GM12873 (cell line): ENCODE results near the gene KASH5.

Experiments
- TF ChIP-seq, protein P1 (sequence below): IDR thresholded peaks from 2 replicates; pipeline ENCODE4 v1.5.1; 2012; ENCODE audit warnings: low read depth, mild to moderate bottlenecking, moderate library complexity, low read length, control low read depth; ENCODE audit not compliant: insufficient read depth; ENCODE audit errors: missing control alignments

The KASH5 gene

DNA sequence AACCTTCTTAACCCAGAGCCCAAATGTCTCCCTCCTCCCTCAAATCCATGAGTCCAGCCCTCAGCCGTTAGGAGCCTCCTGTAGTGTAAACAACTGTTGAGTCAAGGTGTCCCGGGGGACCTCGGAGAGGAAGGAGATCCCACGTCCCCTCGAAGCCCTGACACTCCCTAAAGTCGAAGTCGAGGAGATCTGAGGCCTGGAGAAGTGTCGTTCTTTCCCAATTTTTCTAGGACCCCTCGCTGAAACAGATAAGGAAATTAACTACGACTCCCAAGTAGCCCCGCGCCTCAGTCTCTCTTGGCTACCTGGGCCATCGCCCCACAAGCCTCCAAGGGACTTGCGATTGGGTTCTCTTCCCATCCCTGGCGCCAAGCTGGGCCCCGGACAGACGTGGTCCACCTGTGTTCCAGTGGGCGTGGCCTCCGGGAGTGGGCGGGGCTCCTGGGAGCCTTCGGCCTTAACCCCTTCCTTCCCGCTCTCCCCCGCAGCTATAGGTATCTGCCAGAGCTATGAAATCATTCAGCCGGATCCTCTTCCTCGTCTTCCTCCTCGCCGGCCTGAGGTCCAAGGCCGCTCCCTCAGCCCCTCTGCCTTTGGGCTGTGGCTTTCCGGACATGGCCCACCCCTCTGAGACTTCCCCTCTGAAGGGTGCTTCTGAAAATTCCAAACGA lies 38.0 kb downstream of the KASH5 start:
- TF ChIP-seq, protein P1, sequence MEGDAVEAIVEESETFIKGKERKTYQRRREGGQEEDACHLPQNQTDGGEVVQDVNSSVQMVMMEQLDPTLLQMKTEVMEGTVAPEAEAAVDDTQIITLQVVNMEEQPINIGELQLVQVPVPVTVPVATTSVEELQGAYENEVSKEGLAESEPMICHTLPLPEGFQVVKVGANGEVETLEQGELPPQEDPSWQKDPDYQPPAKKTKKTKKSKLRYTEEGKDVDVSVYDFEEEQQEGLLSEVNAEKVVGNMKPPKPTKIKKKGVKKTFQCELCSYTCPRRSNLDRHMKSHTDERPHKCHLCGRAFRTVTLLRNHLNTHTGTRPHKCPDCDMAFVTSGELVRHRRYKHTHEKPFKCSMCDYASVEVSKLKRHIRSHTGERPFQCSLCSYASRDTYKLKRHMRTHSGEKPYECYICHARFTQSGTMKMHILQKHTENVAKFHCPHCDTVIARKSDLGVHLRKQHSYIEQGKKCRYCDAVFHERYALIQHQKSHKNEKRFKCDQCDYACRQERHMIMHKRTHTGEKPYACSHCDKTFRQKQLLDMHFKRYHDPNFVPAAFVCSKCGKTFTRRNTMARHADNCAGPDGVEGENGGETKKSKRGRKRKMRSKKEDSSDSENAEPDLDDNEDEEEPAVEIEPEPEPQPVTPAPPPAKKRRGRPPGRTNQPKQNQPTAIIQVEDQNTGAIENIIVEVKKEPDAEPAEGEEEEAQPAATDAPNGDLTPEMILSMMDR: no peak

DNA sequence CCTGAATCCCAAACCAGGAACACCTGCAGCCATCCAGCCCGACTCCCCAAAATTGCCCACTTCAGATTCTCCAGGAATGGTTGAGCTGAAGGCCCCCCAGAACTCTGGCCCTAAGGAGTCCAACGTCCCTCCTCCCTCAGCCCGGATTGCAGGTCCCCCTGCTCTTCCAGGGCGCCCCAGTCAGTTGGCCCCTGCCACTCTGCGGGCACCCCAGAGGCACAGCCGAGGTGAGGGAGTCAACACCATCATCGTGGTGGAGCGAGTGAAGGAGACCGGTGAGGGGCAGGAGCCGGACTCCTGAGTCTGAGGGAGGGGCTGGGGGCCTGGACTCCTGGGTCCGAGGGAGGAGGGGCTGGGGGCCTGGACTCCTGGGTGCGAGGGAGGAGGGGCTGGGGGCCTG lies 39.3 kb downstream of the KASH5 start:
- TF ChIP-seq, protein P1: no peak

DNA sequence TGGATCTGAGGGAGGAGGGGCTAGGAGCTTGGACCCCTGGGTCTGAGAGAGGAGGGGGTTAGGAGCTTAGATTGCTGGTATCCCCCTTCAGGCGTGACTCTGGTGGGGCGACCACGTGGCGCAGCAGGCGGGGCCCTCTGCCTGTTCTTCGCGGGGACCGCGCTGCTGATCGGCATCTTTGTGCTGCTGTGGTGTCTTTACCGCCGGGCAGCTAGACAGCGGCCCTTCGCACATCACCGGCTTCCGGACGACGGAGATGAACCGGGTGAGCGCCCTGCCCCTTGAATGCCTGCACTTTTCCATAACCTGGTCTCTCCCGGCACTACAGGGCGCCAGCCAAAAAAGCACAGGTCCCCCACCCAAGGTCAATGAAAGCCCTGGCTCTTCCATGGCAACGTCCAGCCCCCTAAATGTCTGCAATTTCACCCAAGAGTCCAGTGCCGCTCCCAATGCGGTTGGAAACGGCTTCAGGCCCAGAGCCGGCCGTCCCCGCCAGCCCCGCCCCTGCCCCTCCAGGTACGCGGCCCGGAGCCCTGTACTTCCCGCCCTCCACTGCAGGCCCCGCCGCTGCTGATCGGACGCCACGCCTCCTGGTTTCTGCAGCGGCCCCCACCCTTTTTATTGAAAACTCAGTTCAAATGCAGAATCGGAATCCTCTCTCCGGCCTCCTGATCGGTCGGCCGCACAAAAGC lies 40.0 kb downstream of the KASH5 start:
- TF ChIP-seq, protein P1: no peak

DNA sequence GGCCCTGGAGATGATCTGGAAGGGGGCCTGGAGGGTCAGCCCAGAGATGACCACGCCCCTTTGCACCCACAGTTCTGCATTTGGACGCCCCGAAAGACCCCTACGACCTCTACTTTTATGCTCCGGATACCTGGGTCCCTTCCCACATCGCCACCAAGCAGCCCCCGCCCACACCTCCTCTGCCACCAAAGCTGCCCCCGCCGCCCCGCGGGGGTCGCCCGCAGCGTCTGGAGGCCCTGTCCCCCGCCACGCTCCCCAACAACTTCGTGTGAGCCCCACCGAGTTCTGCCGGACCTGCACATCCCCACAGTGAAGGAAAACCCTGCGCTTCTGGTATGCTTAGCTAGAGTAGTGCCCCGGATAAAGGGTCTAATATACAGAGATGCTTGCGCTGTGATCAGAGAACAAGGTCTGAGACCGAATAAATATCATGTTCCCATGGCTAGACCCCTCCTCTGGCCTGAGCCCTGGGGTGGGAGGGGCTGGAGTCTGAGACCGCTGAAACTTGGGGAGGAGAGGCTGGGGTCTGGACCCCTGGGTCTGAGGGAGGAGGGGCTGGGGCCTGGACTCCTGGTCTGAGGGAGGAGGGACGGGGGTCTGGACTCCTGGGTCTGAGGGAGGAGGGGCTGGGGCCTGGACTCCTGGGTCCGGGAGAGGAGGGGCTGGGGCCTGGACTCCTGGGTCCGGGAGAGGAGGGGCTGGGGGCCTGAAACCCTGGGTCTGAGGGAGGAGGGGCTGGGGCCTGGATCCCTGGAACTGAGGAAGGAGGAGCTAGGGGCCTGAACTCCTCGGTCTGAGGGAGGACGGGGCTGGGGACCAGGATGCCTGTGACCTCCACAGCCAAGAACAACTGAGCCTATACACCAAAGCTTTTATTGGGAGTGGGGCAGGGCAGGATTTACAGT lies 40.8 kb downstream of the KASH5 start:
- TF ChIP-seq, protein P1: no peak

DNA sequence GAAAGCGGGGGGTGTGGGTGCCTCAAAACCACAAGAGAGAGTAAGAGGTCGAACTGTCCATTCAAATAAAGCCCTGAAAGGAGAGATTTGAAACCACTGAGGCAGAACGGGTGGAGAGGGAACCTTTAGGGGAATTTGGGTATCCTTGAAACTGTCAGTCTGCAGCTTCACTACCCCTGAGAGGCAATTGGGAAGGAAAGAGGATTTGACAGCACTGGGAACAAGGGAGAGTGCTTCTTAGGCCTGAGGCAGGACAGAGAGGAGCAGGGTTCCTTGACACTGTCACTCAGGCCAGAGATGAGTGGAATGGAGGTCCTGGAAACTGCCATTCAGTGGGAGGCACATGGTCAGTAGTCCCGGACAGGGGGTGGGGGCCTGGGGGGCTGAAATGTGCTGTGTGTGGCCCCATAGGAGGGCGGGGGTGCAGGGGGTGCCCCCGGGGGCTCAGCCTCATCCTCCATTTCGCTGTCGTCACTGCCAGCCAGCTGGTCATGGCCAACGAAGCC lies 42.2 kb downstream of the KASH5 start:
- TF ChIP-seq, protein P1: no peak

DNA sequence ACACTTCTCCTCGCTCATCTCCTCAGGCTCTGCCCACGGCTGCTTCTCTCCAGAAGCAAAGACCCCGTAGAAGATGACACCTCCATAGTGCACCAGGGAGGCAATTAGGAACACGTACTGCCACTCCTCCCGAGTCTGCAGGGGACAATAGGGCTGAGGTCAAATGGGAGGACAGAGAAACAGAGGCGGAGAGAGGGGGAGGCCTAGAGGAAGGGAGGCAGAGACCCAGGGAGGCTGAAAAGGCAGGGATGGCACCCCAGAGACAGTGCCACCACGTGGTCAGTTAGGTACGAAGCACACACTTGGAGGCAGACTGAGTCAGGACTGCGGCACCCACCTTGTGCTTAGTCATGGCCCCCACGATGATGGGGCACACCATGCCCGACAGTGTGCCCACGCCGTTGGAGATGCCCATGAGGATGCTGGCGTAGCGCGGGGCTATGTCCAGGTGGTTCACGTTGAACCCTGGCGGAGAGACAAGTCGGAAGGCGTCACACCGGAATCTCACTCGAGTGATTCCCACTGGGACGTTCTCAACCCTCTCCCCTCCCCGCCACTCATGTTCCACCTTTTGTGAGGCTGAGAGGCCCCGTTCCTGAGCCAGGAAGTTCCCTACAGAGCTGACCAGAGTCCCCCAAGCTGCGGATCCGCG lies 42.8 kb downstream of the KASH5 start:
- TF ChIP-seq, protein P1: peak; percentile 61

DNA sequence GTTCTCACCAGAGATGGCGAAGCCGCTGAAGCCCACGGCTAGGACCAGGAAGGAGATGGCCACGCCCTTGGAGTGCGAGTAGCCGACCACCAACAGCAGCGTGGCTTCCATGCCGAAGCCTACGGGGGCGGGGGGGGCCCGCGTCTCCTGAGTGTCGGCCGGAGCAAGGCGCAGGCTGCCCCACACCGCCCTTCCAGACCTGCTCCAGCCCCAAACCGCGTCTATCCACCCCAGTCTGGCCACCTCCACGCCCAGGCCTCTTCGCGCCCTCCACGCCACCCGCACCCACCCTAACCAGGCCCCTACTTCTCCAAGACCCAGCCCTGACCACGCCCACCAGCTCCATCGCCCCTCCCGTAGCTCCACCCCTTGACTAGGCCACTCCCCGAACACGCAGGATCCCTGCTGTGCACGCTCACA lies 43.3 kb downstream of the KASH5 start:
- TF ChIP-seq, protein P1: no peak
